GM19043 (cell line): Measurements from ENCODE around the gene FIGN.

Experiments
- ATAC-seq: cut with Tn5 transposase; IDR thresholded peaks from one replicate; pipeline ENCODE4 v1.9.1; 2021; ENCODE audit warnings: low read depth; ENCODE audit not compliant: unreplicated experiment

FIGN gene

GRCh38 chr2:163630836-163631235 is 105.0 kb downstream of the FIGN start:
- no peak for ATAC-seq

GRCh38 chr2:163626639-163627109 is 109.1 kb downstream of the FIGN start:
- no peak for ATAC-seq

DNA sequence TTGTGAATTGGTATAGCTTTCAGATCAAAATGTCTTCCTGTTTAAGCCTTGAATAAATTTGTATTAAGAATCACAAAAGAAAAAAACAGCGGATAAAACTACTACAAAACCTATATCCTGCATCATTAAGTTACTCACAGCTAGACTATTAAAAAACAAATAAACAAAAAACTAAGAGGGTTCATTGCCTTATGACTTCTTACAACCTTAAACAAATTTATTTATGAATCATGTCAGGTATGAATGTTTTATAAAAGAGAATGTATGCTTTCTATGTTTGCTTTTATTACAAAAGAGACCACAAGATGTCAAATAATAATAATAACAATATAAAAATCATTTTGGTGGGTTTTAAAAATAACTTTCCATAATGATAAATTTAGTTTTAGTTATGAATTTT is 109.6 kb downstream of the FIGN start:
- no peak for ATAC-seq

DNA sequence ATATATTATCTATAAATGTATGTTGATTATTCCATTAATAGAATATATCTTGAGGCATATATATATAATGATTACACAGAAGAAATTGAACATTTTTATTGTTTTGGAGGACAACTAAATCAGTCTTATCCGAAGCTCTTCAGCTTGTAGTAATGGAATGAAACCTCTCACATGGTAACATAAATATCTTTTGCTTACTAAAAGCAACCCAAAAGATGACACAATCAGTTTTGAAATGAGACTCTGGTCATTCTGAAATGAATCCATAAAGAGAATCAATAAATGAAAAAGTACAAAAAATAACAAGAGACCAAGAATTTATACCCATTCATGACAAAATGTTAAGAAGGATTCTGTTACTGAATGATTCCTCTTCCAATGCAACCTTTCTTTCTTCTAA is 110.2 kb downstream of the FIGN start:
- no peak for ATAC-seq

GRCh38 chr2:163621445-163622004 is 114.3 kb downstream of the FIGN start:
- no peak for ATAC-seq

DNA sequence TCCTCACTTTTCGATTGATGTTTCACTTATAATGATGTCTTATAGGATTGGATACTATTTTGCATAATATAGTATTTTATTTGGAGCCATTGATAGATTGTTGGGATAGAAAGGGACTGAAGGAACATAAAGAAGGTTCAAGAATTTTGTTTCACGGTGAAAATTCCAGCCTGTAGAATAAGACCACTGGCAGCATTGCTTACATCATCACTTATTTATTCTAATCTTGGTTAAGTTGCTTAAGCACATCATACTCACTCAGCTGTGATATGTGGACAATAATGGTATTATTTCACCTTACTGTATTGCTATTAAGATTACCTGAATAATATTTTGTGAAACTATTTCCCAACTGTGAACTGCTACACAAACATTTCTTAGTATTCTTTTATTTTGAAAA is 118.3 kb downstream of the FIGN start:
- ATAC-seq: no peak

DNA sequence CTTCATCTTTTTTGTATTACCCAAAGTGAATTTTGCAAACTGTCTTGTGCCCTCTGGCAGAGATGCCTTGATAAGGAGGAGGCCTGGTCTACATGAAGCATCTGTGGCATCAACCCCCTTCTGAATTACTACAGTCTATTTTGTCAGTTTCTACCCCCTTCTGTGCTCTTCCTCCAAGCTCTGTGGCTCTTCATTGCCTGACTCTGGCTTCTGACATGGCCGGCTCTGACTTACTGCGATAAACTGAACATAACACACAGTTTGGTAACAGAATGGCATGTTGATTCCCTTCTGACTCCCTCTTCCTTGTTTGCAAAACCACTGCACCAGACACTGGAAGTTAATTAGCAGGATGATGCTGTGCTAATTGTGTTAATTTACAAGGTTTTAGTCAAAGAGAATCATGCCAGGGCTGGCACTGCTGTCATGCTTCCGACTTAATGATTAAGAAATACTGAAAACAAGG is 122.5 kb downstream of the FIGN start:
- no peak for ATAC-seq

DNA sequence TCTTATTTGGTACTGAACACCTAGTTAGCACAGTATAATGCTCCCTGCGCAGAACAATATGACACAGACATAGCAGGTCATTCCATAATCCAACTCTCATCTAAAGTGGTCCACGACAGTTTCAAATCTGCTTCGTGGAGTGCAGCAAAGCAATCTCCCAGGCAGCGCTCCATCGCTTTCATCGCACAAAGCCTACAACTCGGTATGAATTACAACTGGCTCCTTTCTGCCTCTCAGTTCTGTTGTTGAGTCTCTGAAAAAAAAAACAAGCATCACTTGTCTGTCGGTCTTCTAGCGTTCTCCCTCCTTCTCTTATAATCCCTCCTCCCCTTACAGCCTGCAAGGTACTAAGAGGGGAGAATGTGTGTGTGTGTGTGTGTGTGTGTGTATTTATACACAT is 123.5 kb downstream of the FIGN start:
- ATAC-seq: no peak

GRCh38 chr2:163611557-163611906 is 124.3 kb downstream of the FIGN start:
- no peak for ATAC-seq

DNA sequence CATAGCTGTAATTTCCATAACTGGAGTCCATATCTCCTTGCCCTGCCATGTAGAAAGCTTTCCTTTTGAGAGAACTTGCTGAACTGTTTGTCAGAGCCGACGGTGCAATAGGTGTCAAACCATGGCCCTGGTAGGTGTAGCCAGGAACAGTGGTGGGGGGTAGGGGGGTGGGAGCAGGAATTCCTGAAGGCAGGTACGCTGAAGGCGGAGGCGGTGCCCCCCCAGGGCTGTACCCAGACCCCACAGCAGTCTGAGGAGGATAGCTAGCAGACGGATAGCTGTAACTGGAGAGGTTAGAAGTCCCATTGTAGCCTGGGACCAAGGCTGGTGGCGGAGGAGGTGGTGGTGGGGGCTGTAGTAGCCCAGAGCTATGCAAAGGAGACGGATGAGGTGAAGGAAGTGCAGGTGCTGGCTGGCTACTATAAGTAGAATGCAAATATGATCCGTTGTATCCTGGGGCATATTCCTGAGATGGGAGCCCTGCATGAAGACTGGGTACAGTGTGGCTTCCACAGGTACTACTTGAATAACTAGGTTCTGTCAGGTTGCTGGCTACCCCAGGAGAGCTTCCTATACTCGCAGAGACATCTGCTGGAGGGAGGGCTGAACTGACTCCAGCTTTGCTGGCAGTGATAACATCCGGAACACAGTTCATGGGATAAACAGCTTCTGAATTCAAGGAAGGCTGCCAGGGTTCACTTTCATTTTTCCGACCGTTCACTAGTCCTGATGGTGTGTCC is 124.8 kb downstream of the FIGN start:
- no peak for ATAC-seq

DNA sequence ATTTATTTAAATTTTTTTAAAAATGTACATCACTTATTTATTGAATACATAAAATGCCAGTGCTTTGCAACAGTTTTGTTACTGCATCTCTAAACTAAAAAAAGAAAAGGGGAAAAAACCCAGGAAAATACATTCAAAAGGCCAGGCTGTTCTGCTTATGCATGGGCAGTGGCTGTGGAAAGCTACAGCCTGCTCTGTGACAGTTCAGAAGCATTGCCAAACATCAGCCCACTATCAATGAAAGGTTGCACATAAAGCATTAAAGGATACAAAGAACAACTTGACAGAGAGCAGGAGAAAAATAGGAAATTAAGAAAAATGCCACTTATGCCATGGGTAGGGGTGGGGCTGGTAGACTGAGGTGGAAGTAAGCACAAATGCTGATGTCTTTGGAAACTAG is 128.2 kb downstream of the FIGN start:
- no peak for ATAC-seq

GRCh38 chr2:163606878-163607277 is 128.9 kb downstream of the FIGN start:
- no peak for ATAC-seq

DNA sequence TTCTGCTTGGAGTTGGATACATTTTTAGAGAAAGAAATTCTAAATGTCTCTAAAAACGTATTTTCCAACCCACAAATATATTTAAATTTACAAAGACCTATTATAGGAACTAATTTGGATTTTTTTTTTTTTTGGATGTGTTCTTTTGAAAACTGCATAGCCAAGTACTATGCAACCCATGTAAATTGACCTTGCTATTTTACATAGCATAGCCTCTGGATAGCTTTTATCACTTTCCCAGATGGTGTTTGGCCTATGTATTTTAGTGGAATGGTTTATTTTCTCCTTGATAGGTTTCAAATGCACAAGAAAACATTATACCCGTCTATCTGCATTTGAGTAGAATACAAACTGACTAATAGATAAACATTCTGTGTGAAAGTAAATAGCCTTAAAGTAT is 130.0 kb downstream of the FIGN start:
- ATAC-seq: no peak

DNA sequence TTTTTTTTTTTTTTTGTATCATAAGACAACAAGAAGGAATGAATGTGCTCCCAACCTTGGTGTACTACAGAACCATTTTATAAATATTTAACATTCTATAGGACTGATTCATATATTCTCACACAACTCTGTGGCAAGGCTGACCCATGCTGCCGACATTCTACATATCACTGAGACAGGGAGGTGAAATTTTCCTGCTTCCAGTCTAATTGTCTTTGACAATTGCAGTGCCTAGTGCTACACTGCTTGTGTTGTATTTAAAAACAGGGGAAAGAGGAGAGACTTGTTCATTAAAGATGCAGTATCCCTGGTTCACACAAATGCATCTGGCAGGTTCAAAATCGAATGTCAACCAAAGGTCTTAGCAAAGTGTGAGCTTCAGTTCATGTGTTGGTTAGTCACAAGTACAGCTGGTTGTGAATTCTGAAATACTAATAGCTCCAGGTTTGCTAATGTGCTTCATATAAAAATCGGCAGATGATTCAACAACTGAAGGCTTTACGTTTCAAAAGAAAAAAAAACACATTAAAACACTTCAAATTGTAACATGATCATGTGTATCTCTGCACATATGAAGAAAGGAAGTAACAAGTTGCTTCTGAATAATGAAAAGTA is 130.8 kb downstream of the FIGN start:
- ATAC-seq: no peak

GRCh38 chr2:163602196-163602595 is 133.6 kb downstream of the FIGN start:
- ATAC-seq: no peak

DNA sequence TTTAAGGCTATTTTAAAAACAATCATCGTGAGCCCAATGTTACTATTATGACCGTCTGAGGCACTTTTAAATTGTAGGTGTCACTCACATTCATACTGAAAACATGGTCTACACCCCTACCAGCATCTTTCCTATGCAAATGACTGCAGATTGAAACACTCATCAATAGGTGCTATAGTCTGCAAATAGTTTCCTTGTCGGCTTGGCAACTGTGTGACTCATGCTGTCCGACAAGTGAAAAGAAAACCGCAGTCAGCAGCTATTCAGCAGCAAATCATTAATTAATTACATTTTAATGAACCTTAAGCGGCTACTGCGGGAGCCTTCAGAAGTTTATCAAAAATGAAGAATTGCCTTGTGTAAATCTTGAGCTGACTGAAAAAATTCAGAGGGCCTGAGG is 134.4 kb downstream of the FIGN start:
- no peak for ATAC-seq

DNA sequence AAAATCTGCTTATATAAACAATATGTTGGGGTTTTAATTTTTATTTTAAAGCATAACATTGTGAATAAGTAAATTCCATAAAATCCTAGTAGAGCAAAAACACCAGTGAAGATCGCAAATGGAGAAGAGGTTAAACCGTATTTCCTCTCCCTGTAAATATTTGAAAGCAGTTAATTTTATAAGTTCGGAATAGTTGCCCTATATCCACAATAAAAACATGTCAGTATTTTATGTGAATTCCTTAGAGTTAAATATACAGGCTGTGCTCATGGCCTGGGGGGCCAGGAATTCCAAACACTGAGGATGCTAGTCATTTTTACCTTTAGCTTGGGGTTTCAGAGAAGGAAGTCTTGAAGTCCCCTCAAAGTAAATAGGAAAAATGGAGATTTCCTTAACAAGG is 135.0 kb downstream of the FIGN start:
- no peak for ATAC-seq

DNA sequence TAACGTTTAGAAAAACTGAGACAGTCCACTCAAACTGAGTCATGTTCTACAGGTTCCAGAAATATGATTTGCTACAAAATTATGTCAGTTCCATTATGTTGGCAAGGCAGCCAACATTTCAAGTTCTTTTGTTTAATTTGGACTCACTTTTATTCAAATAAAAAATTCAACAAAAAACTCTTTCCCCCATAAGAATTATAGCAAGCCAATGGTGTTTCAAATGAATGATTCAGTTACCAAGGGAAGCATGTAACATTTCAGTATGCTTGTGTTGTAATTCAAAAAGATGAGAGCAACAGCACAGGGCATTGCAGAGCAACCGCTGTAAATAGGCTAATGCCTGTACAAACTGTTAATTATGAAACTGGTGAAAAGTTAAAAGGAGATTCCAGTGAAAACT is 140.8 kb downstream of the FIGN start:
- ATAC-seq: no peak

GRCh38 chr2:163594497-163594896 is 141.3 kb downstream of the FIGN start:
- no peak for ATAC-seq

GRCh38 chr2:163593982-163594381 is 141.8 kb downstream of the FIGN start:
- ATAC-seq: no peak

- ATAC-seq: no peak
These were observed 142.7 kb downstream of the FIGN start for GRCh38 chr2:163592954-163593622.
